HG03565 (cell line): ENCODE data around the gene RASD1.

ENCODE experiments used
- ATAC-seq: cut with Tn5 transposase; IDR thresholded peaks from one replicate; pipeline ENCODE4 v1.9.1; 2021; ENCODE audit warnings: mild to moderate bottlenecking, moderate library complexity; ENCODE audit not compliant: unreplicated experiment

The RASD1 gene

GRCh38 chr17:17448076-17448475 is 48.1 kb downstream of the RASD1 start:
- no peak for ATAC-seq

- no peak for ATAC-seq
These were observed 48.9 kb downstream of the RASD1 start for GRCh38 chr17:17447264-17447663.

- no peak for ATAC-seq
These were observed 49.5 kb downstream of the RASD1 start for GRCh38 chr17:17446666-17447155.

- no peak for ATAC-seq
These were observed 50.1 kb downstream of the RASD1 start for GRCh38 chr17:17445925-17446665.

GRCh38 chr17:17445296-17445924 is 50.8 kb downstream of the RASD1 start:
- ATAC-seq, result no peak
